ENCODE measurements around the gene FBXW12.
A peak's percentile ranks its signal among the peaks of the same experiment; 100 is the strongest.

Gene FBXW12

GRCh38 chr3:48441940-48442339, 69.9 kb downstream of the FBXW12 start:
- DNase-seq (ENCODE audit: low read depth), result no peak
- H3K4me3 ChIP-seq (ENCODE audit: low read depth, low read length), result peak overlapping the region; percentile 99
- no peak for TF ChIP-seq CTCF (IDR thresholded peaks at IDR 0.05; ENCODE audit: low read depth, low read length)
- no peak for TF ChIP-seq MYC (IDR thresholded peaks at IDR 0.05; ENCODE audit: low read depth, low read length)
- TF ChIP-seq MAX (IDR thresholded peaks at IDR 0.05; ENCODE audit: low read depth, low read length), result no peak
- no peak for TF ChIP-seq POLR2A (IDR thresholded peaks at IDR 0.05; ENCODE audit: extremely low read depth, insufficient read length)
